Endothelial cell of umbilical vein (primary cell): Measurements from ENCODE around the gene SIGLEC6. TPM values are rescaled to one million over a fixed set of nuclear protein-coding genes. Genes with fewer than 3 reads are reported as not detected.

Source experiments
- BruUV-seq: library from RNA; stranded (reverse); fragments of 400-500 nt; replicated peaks from 2 replicates; lab custom pipeline; 2021; lab: Mats Ljungman, UMichigan
- CTCF ChIA-PET: fragments of 300-600, 350-600 bp; sonication (Branson Sonifier 250); formaldehyde crosslinking; loops from one replicate; lab custom pipeline; 2021; ENCODE audit warnings: antibody characterized with exemption, inconsistent platforms; lab: Charles Lee
- POLR2A ChIA-PET: fragments of 300-600, 350-600 bp; sonication (Branson Sonifier 250); formaldehyde crosslinking; loops from one replicate; lab custom pipeline; 2021; ENCODE audit warnings: antibody characterized with exemption, inconsistent platforms; lab: Charles Lee
- DNase-seq: peaks from one replicate; pipeline ENCODE4 v3.0.0-alpha.2; 2011; ENCODE audit warnings: low read depth, low spot score
- FAIRE-seq: peaks from 2 replicates; lab custom pipeline; 2011; peaks lifted over from hg19 to GRCh38; lab: Jason Lieb, UNC
- H2AFZ ChIP-seq: 2 replicates; pipeline ENCODE4 v1.6.0; 2012; ENCODE audit warnings: low read depth, low read length, control low read depth, inconsistent platforms
- H3K27ac ChIP-seq: 2 replicates; pipeline ENCODE4 v1.5.1; 2011; ENCODE audit warnings: low read depth, mild to moderate bottlenecking, control low read depth, low read length, moderate library complexity; ENCODE audit not compliant: insufficient read depth
- H3K27me3 ChIP-seq, 2 experiments: 2 replicates each; pipeline versions ENCODE4 v1.6.0 to v1.6.1; 2011; ENCODE audit warnings: low read length in 2 of 2, mixed read lengths in 1 of 2; ENCODE audit not compliant: control insufficient read depth in 2 of 2, insufficient read depth in 2 of 2
- H3K36me3 ChIP-seq, 2 experiments: 2 replicates in 1 of 2; 3 replicates in 1 of 2; pipeline ENCODE4 v1.5.1; 2011; ENCODE audit warnings: low read length in 2 of 2, mild to moderate bottlenecking in 1 of 2, moderate library complexity in 1 of 2; ENCODE audit not compliant: control insufficient read depth in 2 of 2, insufficient read depth in 2 of 2; ENCODE audit errors: extremely low read depth in 1 of 2
- H3K4me1 ChIP-seq: 3 replicates; pipeline ENCODE4 v1.5.1; 2011; ENCODE audit warnings: mild to moderate bottlenecking, low read length; ENCODE audit not compliant: control insufficient read depth, insufficient read depth; ENCODE audit errors: extremely low read depth
- H3K4me2 ChIP-seq: 2 replicates; pipeline ENCODE4 v1.6.1; 2011; ENCODE audit warnings: low read length, control low read depth, mixed read lengths; ENCODE audit not compliant: insufficient read depth
- H3K4me3 ChIP-seq, 3 experiments: fragments of 200-600 bp in 1 of 3; sonication (generic), shearing (Covaris generic) in 1 of 3; replicated peaks in 1 of 3; 2 replicates each; pipeline ENCODE4 v1.5.1; 2011 to 2016; ENCODE audit warnings: control low read depth in 3 of 3, low read length in 3 of 3, mild to moderate bottlenecking in 2 of 3, inconsistent platforms in 1 of 3, low read depth in 1 of 3, moderate library complexity in 1 of 3; ENCODE audit not compliant: insufficient read depth in 1 of 3
- H3K79me2 ChIP-seq: 2 replicates; pipeline ENCODE4 v1.6.0; 2012; ENCODE audit warnings: low read length, inconsistent platforms; ENCODE audit not compliant: control insufficient read depth, insufficient read depth
- H3K9ac ChIP-seq: replicated peaks from 2 replicates; pipeline ENCODE3; 2011; ENCODE audit warnings: low read length, control low read depth; ENCODE audit not compliant: insufficient read depth; ENCODE audit errors: extremely low read depth
- H3K9me1 ChIP-seq: replicated peaks from 3 replicates; pipeline ENCODE4 v1.6.0; 2011; ENCODE audit warnings: mild to moderate bottlenecking, low read length; ENCODE audit not compliant: control insufficient read depth, insufficient read depth; ENCODE audit errors: extremely low read depth
- H3K9me3 ChIP-seq: replicated peaks from 2 replicates; pipeline ENCODE4 v1.5.1; 2012; ENCODE audit warnings: low read length, inconsistent platforms; ENCODE audit not compliant: control insufficient read depth, insufficient read depth
- H4K20me1 ChIP-seq: replicated peaks from 2 replicates; pipeline ENCODE3; 2011; ENCODE audit warnings: mild to moderate bottlenecking, low read length; ENCODE audit not compliant: control insufficient read depth, insufficient read depth; ENCODE audit errors: extremely low read depth
- EZH2 ChIP-seq: IDR thresholded peaks from 2 replicates; pipeline ENCODE4 v1.6.1; 2012; ENCODE audit warnings: borderline replicate concordance, low read depth, mild to moderate bottlenecking, moderate library complexity, low read length, inconsistent platforms; ENCODE audit not compliant: severe bottlenecking
- FOS ChIP-seq: IDR thresholded peaks from 2 replicates; pipeline ENCODE4 v1.6.1; 2011; ENCODE audit warnings: mild to moderate bottlenecking, low read length, moderate library complexity, borderline replicate concordance; ENCODE audit not compliant: insufficient read depth
- GATA2 ChIP-seq: IDR thresholded peaks from 2 replicates; pipeline ENCODE4 v1.7.0; 2011; ENCODE audit warnings: low read depth, mild to moderate bottlenecking, moderate library complexity, mixed read lengths, low read length; ENCODE audit not compliant: insufficient read length, insufficient read depth
- JUN ChIP-seq: IDR thresholded peaks from 2 replicates; pipeline ENCODE4 v1.6.1; 2011; ENCODE audit warnings: borderline replicate concordance, low read depth; ENCODE audit not compliant: insufficient read length, insufficient read depth
- MAX ChIP-seq: IDR thresholded peaks from 2 replicates; pipeline ENCODE4 v1.6.1; 2011; ENCODE audit not compliant: insufficient read depth, insufficient read length
- MYC ChIP-seq: IDR thresholded peaks from one replicate; pipeline ENCODE4 v1.6.1; 2011; ENCODE audit warnings: mild to moderate bottlenecking, low read depth, low read length
- POLR2A ChIP-seq: IDR thresholded peaks from 2 replicates; pipeline ENCODE4 v1.6.1; 2012; ENCODE audit warnings: low read depth, mild to moderate bottlenecking, control low read depth, low read length
- POLR2AphosphoS5 ChIP-seq: IDR thresholded peaks from 2 replicates; pipeline ENCODE4 v1.6.1; 2012; ENCODE audit warnings: low read depth, mild to moderate bottlenecking, control low read depth, low read length, moderate library complexity; ENCODE audit not compliant: insufficient read depth
- dilution Hi-C: fragments of 300-500 bp; cut with MboI; formaldehyde crosslinking; loops from one replicate; pipeline ENCODE4 v1.15.0; 2019; ENCODE audit warnings: low sequenced_read_pairs; ENCODE audit not compliant: extremely low pct_ligation_motif_present
- intact Hi-C: fragments of 100-400 bp; cut with micrococcal nuclease; formaldehyde crosslinking; loops from one replicate; pipeline ENCODE4 v1.10.0; 2022
- polyA plus RNA-seq, 4 experiments: library from polyadenylated mRNA; depleted of rRNA in 3 of 4; stranded (reverse) in 3 of 4; unstranded in 1 of 4; fragments of >200 nt; gene quantifications; 2 replicates each; pipeline versions ENCODE4 v1.2.1 to v1.2.3, GENCODE V29; 2011 to 2012; ENCODE audit warnings: missing spikeins in 1 of 4
- total RNA-seq: library from RNA; stranded (reverse); gene quantifications from 2 replicates; pipeline ENCODE4 v1.2.3, GENCODE V29; 2021
- TF ChIP-seq, protein P1 (sequence below), 2 donors: IDR thresholded peaks; 1 replicate in 1 of 2; 2 replicates in 1 of 2; pipeline ENCODE4 v1.5.1; 2011; ENCODE audit warnings: low read length in 2 of 2, mild to moderate bottlenecking in 2 of 2, moderate library complexity in 2 of 2, control low read depth in 1 of 2, inconsistent platforms in 1 of 2, low read depth in 1 of 2; ENCODE audit not compliant: insufficient read depth in 1 of 2; ENCODE audit errors: extremely low read depth in 1 of 2

The SIGLEC6 gene
- total and polyA plus RNA-seq, 2 donors (not counting 3 experiments of a cell fraction or from before 2014, with no cell fraction given) = not detected

DNA sequence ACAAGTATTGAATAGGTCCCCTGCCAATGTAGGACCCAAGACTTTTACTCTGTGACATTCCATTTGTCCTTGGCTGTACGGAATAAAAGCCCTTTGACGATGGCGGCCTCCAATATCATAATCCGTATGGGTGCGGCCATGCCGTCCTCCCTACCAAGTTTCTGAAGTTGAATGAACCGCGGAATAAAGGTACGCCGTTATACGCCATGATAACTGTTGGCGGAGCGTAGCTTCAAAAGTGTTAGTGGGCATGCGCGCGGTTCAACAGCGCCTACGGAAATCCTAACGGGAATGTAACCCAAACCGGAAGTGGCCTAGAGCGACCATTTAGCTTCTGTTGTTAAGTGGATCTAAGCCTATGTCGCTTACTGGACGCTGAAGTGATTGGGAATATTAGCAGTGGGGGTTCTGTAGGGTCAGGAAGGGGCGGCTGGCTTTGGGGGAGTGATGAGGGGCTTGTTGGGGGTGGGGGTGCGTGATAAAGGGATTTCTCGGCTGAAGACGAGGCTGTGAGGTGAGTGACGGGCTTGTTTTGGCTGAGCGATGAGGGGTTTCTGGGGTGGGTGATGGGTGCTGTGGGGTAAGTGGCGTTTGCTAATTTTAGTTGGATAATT, 39.6 kb upstream of the SIGLEC6 start, which contains the start of gene ZNF175:
Gene ZNF175, plus strand, starts transcription at position 322 of the 614 bp plus-strand sequence. CDS start 2,047 bp downstream, outside the sequence.
- Histone ChIP-seq H3K79me2 (peaks cover 32% of the 10 kb centered on the region), H3K36me3 (peaks cover 0 to 2% of the 10 kb centered on the region in 2 experiments), H3K9me1 (no peaks in the 10 kb centered on the region), H4K20me1 (no peaks in the 10 kb centered on the region), H3K9ac (peak within 1 kb of the TSS; percentile 81), H3K27me3 (peaks cover 6 to 25% of the 10 kb centered on the region in 2 experiments), H3K9me3 (no peaks in the 10 kb centered on the region), H3K4me2 (peak within 1 kb of the TSS; percentile 96), H2AFZ (peak within 1 kb of the TSS; percentile 19), H3K4me3 (peak within 1 kb of the TSS; percentile 49 to 85 (median 53)), H3K4me1 (peaks cover 33% of the 10 kb centered on the region), H3K27ac (peak within 1 kb of the TSS; percentile 95)
- dilution Hi-C loops = no loop called here
- no TSS peak for BruUV-seq
- FAIRE-seq (peak; percentile 98), DNase-seq (peak; percentile 100)
- intact Hi-C loops = loop anchor here (1.0 to 10.0 kb wide), 3 partner anchors 23 to 177 kb away; no protein-coding TSS in a partner anchor
- TF ChIP-seq POLR2A (peak; percentile 58), JUN (no peak), POLR2AphosphoS5 (peak; percentile 41)
- CTCF ChIA-PET = interaction anchor here (0.9 to 1.4 kb wide), 6 partner anchors 23 to 232 kb away, joined by 3 to 8 read pairs (median 6); no protein-coding TSS in a partner anchor
- POLR2A ChIA-PET = interaction anchor here (0.6 to 0.7 kb wide), 3 partner anchors 12 to 553 kb away, joined by 3 to 5 read pairs (median 4); no protein-coding TSS in a partner anchor

- peaks cover 0 to 2% of the 10 kb centered on the region in 2 experiments for H3K36me3 ChIP-seq
- no peak for FAIRE-seq
- intact Hi-C loops (no loop called here), dilution Hi-C loops (no loop called here)
- no peaks in the 10 kb centered on the region for H3K9me3 ChIP-seq
- DNase-seq = no peak
- peaks cover 19% of the 10 kb centered on the region for H3K4me1 ChIP-seq
- ChIA-PET CTCF (interaction anchor here (0.7 kb wide), 1 partner anchor 69 kb away, joined by 3 read pairs; no protein-coding TSS in a partner anchor), POLR2A (no interaction called here)
- peaks cover 12 to 29% of the 10 kb centered on the region in 2 experiments for H3K27me3 ChIP-seq
- H3K9ac ChIP-seq = no peak overlapping the region
- H3K4me2 ChIP-seq = no peak overlapping the region
- H3K4me3 ChIP-seq = no peak overlapping the region
- no peaks in the 10 kb centered on the region for H4K20me1 ChIP-seq
- no peak overlapping the region for H3K27ac ChIP-seq
- H3K9me1 ChIP-seq = no peaks in the 10 kb centered on the region
- TF ChIP-seq POLR2AphosphoS5 (no peak), MAX (no peak), GATA2 (no peak), EZH2 (no peak), JUN (no peak), POLR2A (no peak), MYC (no peak), FOS (no peak)
- TF ChIP-seq, protein P1, sequence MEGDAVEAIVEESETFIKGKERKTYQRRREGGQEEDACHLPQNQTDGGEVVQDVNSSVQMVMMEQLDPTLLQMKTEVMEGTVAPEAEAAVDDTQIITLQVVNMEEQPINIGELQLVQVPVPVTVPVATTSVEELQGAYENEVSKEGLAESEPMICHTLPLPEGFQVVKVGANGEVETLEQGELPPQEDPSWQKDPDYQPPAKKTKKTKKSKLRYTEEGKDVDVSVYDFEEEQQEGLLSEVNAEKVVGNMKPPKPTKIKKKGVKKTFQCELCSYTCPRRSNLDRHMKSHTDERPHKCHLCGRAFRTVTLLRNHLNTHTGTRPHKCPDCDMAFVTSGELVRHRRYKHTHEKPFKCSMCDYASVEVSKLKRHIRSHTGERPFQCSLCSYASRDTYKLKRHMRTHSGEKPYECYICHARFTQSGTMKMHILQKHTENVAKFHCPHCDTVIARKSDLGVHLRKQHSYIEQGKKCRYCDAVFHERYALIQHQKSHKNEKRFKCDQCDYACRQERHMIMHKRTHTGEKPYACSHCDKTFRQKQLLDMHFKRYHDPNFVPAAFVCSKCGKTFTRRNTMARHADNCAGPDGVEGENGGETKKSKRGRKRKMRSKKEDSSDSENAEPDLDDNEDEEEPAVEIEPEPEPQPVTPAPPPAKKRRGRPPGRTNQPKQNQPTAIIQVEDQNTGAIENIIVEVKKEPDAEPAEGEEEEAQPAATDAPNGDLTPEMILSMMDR (IDR thresholded peaks at IDR 0.05; ENCODE audit: extremely low read depth in 1 of 2, insufficient read depth in 1 of 2, low read depth in 1 of 2, low read length in 2 of 2) = no peak
- peaks cover 14% of the 10 kb centered on the region for H3K79me2 ChIP-seq
- no TSS peak for BruUV-seq
- no peak overlapping the region for H2AFZ ChIP-seq
Measured at GRCh38 chr19:51568456-51568855, 37.0 kb upstream of the SIGLEC6 start.
